Fibroblast of pulmonary artery (primary cell): Measurements from ENCODE around the gene MLN.

Experiments used
- DNase-seq: peaks from one replicate; pipeline ENCODE4 v3.0.0-alpha.2; 2010; ENCODE audit warnings: low read depth
- H3K4me3 ChIP-seq: replicated peaks from 2 replicates; pipeline ENCODE4 v1.5.1; 2011; ENCODE audit warnings: low read depth, mild to moderate bottlenecking, control low read depth, low read length, moderate library complexity
- TF ChIP-seq, protein P1 (sequence below): IDR thresholded peaks from 2 replicates; pipeline ENCODE4 v1.5.1; 2011; ENCODE audit warnings: mild to moderate bottlenecking, control low read depth, low read length, inconsistent platforms; ENCODE audit errors: missing control alignments

The MLN gene

DNA sequence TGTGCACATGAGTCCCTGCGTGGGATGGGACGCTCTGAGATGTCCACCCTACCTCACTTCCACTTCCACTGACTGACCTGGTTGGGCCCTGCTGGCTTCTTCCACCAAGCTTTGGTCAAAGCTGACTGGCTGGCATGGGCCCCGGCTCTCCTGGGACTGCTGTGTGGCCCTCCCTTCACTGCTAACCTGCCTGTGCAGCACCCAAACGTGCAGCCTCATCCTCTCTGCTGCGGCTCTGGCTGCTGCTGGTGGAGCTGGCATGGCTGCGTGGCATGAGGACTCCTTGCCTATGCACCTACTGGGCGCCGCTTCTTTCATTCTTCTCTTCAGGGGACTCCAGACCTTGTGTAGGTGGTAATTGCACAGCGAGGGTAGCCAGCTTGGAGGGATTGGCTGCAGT lies 38.4 kb downstream of the MLN start:
- TF ChIP-seq, protein P1, sequence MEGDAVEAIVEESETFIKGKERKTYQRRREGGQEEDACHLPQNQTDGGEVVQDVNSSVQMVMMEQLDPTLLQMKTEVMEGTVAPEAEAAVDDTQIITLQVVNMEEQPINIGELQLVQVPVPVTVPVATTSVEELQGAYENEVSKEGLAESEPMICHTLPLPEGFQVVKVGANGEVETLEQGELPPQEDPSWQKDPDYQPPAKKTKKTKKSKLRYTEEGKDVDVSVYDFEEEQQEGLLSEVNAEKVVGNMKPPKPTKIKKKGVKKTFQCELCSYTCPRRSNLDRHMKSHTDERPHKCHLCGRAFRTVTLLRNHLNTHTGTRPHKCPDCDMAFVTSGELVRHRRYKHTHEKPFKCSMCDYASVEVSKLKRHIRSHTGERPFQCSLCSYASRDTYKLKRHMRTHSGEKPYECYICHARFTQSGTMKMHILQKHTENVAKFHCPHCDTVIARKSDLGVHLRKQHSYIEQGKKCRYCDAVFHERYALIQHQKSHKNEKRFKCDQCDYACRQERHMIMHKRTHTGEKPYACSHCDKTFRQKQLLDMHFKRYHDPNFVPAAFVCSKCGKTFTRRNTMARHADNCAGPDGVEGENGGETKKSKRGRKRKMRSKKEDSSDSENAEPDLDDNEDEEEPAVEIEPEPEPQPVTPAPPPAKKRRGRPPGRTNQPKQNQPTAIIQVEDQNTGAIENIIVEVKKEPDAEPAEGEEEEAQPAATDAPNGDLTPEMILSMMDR, result no peak
- DNase-seq, result no peak
- no peak overlapping the region for H3K4me3 ChIP-seq

DNA sequence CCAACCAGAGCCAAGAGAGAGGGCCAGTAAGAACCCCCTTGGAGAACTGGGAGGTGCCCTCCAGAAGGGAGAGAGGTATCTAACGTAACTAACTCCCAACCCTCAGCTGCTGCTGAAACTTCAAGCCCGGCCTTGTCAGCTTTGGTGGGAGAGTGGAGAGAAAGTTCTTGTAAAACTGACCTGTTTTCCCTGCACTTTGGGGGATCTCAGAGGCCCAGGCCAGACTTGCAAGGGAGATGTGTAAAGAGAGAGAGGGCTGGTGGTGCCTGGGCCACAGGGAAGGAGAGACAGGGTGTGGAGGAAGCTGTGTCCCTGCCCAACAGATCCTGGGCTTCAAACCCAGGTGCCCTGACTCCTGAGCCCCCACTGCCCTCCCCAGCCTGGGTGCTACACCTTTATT lies 39.8 kb downstream of the MLN start:
- TF ChIP-seq, protein P1, result no peak
- DNase-seq, result no peak
- no peak overlapping the region for H3K4me3 ChIP-seq

DNA sequence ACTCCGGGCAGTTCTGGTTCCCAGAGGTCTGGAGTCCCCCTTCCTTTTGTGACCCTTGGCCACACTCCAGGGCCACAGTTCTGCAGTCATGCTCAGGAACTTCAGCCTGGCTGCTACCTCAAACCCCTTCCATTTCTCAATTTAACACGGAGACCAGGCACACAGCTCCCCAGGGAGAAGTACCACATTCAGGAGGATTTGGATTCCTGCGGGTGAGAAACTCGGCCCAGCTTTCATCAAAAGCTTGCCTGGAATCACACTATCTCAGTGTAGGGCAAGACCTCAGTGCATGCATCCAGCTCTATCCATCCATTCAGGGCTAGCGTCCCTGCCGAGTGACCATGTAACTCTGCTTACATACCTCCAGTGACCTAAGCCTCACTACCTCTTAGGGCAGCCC lies 40.3 kb downstream of the MLN start:
- no peak for DNase-seq
- TF ChIP-seq, protein P1, result no peak
- H3K4me3 ChIP-seq, result no peak overlapping the region

DNA sequence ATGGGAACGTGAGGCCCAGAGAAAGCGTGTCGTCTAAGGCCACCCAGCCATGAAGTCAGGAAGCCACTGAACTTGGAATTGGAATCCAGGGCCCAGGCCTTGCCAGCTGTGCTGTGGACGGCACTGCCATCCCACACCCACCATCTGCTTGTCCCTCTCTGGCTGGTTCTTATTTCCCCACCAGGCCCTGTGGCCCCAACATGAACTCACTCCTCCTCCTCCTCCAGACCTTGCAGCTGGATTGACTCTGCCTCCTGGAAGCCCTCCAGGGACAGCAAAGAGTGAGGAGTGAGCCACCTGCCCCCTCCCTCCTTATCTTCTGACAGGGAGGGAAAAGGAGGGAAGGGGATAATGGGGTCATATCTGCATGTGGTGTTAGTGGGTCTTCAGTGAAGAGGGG lies 41.1 kb downstream of the MLN start:
- TF ChIP-seq, protein P1, result no peak
- H3K4me3 ChIP-seq, result no peak overlapping the region
- no peak for DNase-seq

DNA sequence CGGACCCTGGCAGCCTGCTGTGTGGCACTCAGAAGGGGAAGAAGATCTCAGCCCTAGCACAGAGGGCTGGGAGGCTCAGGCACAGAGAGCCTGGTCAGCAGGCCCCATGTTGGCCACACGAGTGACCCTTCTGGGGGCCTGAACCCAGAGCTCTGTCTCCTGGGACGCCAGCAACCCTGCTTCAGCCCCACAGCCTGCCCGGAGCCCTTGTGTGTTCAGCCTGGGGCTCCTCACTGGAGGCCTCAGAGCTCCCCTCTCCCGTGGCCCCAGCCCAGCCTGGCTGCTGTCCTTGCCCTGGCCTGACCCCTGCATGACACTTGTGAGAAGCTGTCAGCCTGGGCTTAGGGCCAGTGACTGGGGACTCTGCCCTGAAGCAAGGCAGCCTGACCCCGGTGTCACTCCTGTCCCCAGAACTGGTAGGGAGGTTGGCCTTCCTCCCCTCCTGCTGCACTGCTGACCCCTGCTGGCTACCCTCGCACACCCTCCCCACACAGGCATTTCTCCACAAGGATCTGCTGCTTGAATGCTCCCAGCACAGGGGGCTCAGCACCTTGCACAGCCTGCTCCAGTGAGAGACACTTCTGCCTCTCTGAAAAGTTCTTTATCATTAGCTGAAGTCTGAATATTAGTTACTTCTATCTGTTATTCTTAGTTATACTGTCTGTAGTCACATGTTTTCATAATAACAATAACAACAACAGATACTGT lies 41.7 kb downstream of the MLN start:
- H3K4me3 ChIP-seq, result no peak overlapping the region
- TF ChIP-seq, protein P1, result peak; percentile 65
- peak; percentile 54 for DNase-seq

DNA sequence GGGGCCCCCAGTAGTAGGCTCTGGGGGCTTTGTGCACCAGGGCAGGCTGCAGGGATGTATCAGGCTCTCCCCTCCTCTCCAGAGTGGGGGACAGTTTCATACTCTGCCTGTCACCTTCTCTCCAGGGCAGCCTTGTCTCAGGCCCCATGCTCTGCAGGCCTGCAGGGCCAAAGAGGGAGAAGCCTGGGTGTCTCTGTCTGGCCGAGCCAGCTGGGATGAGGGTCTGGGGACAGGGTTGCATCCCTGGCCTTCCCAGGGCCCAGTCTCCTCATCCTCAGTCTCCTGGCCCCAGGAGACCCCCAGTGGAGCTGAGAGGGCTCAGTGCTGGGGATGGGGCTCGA lies 42.3 kb downstream of the MLN start:
- TF ChIP-seq, protein P1, result no peak
- no peak for DNase-seq
- no peak overlapping the region for H3K4me3 ChIP-seq
